CD14-positive monocyte (primary cell): ENCODE results near the gene HTD2. TPM values are rescaled to one million over a fixed set of nuclear protein-coding genes. Genes with fewer than 3 reads are reported as not detected.

ENCODE experiments used
- DNase-seq, 3 donors: peaks; one replicate each; pipeline ENCODE4 v3.0.0-alpha.2; 2011 to 2022
- H2AFZ ChIP-seq: 2 replicates; pipeline ENCODE4 v1.6.0; 2012; ENCODE audit warnings: mild to moderate bottlenecking, low read depth, low read length, inconsistent platforms; ENCODE audit not compliant: insufficient read depth, poor library complexity, severe bottlenecking
- H3K27ac ChIP-seq, 2 donors: 1 replicate in 1 of 2; 2 replicates in 1 of 2; pipeline ENCODE4 v1.5.1; 2012 to 2013; ENCODE audit warnings: low read length in 2 of 2, control low read depth in 1 of 2, inconsistent platforms in 1 of 2, low read depth in 1 of 2, mild to moderate bottlenecking in 1 of 2
- H3K27me3 ChIP-seq, 2 donors: one replicate each; pipeline versions ENCODE4 v1.6.0 to v1.6.1; 2011 to 2013; ENCODE audit warnings: low read length in 2 of 2; ENCODE audit not compliant: control insufficient read depth in 2 of 2, insufficient read depth in 2 of 2
- H3K36me3 ChIP-seq, 2 donors: replicated peaks in 1 of 2; 1 replicate in 1 of 2; 2 replicates in 1 of 2; pipeline versions ENCODE4 v1.5.1 to v1.6.1; 2012 to 2013; ENCODE audit warnings: low read length in 2 of 2, control low read depth in 1 of 2, inconsistent platforms in 1 of 2, mild to moderate bottlenecking in 1 of 2; ENCODE audit not compliant: insufficient read depth in 2 of 2, control insufficient read depth in 1 of 2
- H3K4me1 ChIP-seq, 2 donors: 1 replicate in 1 of 2; 2 replicates in 1 of 2; pipeline versions ENCODE4 v1.5.1 to v1.6.1; 2012 to 2013; ENCODE audit warnings: low read length in 2 of 2, control low read depth in 1 of 2, inconsistent platforms in 1 of 2, mild to moderate bottlenecking in 1 of 2, moderate library complexity in 1 of 2; ENCODE audit not compliant: insufficient read depth in 2 of 2, control insufficient read depth in 1 of 2
- H3K4me2 ChIP-seq: replicated peaks from 2 replicates; pipeline ENCODE3; 2012; ENCODE audit warnings: low read length, moderate library complexity, mild to moderate bottlenecking; ENCODE audit not compliant: poor library complexity, severe bottlenecking; ENCODE audit errors: extremely low read depth
- H3K4me3 ChIP-seq, 3 experiments: fragments of 200-600 bp in 1 of 3; sonication (generic) in 1 of 3; replicated peaks in 1 of 3; 1 replicate in 2 of 3; 2 replicates in 1 of 3; pipeline ENCODE4 v1.5.1; 2011 to 2013; ENCODE audit warnings: low read length in 3 of 3, mild to moderate bottlenecking in 3 of 3, control low read depth in 2 of 3, low read depth in 2 of 3, inconsistent platforms in 1 of 3, moderate library complexity in 1 of 3
- H3K79me2 ChIP-seq: 2 replicates; pipeline ENCODE4 v1.6.0; 2012; ENCODE audit warnings: mild to moderate bottlenecking, control low read depth, inconsistent platforms, low read length, moderate library complexity; ENCODE audit not compliant: insufficient read depth
- H3K9ac ChIP-seq: 2 replicates; pipeline ENCODE4 v1.6.0; 2017; ENCODE audit warnings: low read length, mild to moderate bottlenecking; ENCODE audit not compliant: insufficient read depth, poor library complexity, severe bottlenecking
- H3K9me3 ChIP-seq, 2 donors: replicated peaks in 1 of 2; 1 replicate in 1 of 2; 2 replicates in 1 of 2; pipeline versions ENCODE4 v1.5.1 to v1.6.1; 2012 to 2013; ENCODE audit warnings: low read length in 2 of 2, control low read depth in 1 of 2; ENCODE audit not compliant: control insufficient read depth in 1 of 2, insufficient read depth in 1 of 2
- H4K20me1 ChIP-seq: 2 replicates; pipeline ENCODE4 v1.6.0; 2012; ENCODE audit warnings: mild to moderate bottlenecking, low read length, control low read depth, moderate library complexity; ENCODE audit not compliant: insufficient read depth
- H3K27ac Mint-ChIP-seq, 7 donors: one replicate each; pipeline ENCODE4 v1.8.0; 2020; ENCODE audit warnings: mild to moderate bottlenecking in 7 of 7, mixed read lengths in 7 of 7, moderate library complexity in 6 of 7, inconsistent platforms in 2 of 7
- H3K27me3 Mint-ChIP-seq, 3 donors: one replicate each; pipeline ENCODE4 v1.8.0; 2021 to 2022; ENCODE audit warnings: low read depth in 3 of 3, mild to moderate bottlenecking in 3 of 3, mixed read lengths in 3 of 3, moderate library complexity in 3 of 3, inconsistent platforms in 1 of 3
- H3K36me3 Mint-ChIP-seq, 2 donors: one replicate each; pipeline ENCODE4 v1.8.0; 2020; ENCODE audit warnings: mixed read lengths in 2 of 2, inconsistent platforms in 1 of 2, mild to moderate bottlenecking in 1 of 2
- H3K4me1 Mint-ChIP-seq: one replicate; pipeline ENCODE4 v1.8.0; 2020; ENCODE audit warnings: mild to moderate bottlenecking, mixed read lengths
- H3K4me3 Mint-ChIP-seq, 2 donors: one replicate each; pipeline ENCODE4 v1.8.0; 2020; ENCODE audit warnings: mild to moderate bottlenecking in 2 of 2, mixed read lengths in 2 of 2, moderate library complexity in 1 of 2
- H3K9me3 Mint-ChIP-seq, 7 donors: one replicate each; pipeline ENCODE4 v1.8.0; 2020 to 2022; ENCODE audit warnings: mixed read lengths in 7 of 7, mild to moderate bottlenecking in 6 of 7, moderate library complexity in 6 of 7, inconsistent platforms in 2 of 7
- WGBS: methylation state at CpG from one replicate; pipeline ENCODE4 v1.1.5; 2013; ENCODE audit warnings: missing lambda C conversion rate; ENCODE audit not compliant: insufficient coverage; 5-methylcytosine and 5-hydroxymethylcytosine counted together
- intact Hi-C, 2 donors: fragments of 100-400 bp; cut with micrococcal nuclease; formaldehyde crosslinking; loops; one replicate each; pipeline versions ENCODE4 v1.15.0 to v1.15.1; 2023
- polyA plus RNA-seq, 3 donors: library from polyadenylated mRNA; depleted of rRNA in 1 of 3; unstranded in 2 of 3; stranded (reverse) in 1 of 3; fragments of 300-500 nt in 2 of 3; fragments of >200 nt in 1 of 3; fragmentation: Illumina TruSeq in 2 of 3; gene quantifications; 1 replicate in 2 of 3; 2 replicates in 1 of 3; pipeline ENCODE4 v1.2.3, GENCODE V29; 2012 to 2021
- TF ChIP-seq, protein P1 (sequence below): fragments of 200-600 bp; IDR thresholded peaks from one replicate; pipeline ENCODE4 v1.8.0; 2022; ENCODE audit warnings: antibody characterized with exemption, mild to moderate bottlenecking

The HTD2 gene
- polyA plus RNA-seq, 3 donors = 4.5 to 17.3 (median 10.5) TPM

DNA sequence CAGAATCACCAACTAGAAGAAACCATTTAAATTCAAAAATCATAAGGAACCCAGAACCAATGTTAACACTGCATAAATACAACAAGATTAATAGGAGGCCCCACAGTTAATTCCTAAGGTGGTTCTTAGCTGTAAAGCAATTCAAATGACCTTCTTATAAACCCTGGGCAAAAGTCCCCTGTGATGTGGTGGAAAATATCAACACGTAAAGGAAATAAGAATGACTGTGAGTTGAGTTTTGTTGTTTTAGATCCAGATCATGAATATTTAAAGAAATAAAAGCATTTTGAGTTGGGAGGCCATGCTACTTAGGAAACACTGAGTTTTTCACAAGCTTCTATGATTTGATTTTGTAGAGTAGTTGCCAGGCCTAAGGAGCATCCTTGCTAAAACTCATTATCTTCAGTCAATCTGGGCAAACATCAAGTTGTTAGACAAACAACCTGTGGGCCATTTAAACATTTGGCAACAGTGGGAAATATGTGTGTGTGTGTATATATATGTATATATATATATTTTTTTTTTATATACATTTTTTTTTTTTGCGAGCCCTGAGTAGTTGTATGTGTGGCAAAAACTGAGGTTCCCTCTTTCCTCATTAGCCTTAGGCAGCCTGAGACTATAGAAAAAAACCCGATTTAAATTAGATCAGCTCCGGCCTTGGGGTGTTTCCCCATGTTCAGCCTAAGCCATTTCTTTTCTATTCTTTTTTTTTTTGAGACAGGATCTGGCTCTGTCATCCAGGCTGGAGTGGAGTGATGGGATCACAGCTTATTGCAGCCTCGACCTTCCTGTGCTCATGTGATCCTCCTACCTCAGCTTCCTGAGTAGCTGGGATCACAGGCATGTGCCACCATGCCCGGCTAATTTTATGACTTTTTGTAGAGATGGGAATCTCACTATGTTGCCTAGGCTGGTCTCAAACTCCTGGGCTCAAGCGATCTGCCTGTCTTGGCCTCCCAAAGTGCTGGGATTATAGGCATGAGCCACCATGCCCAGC lies 18.4 kb downstream of the HTD2 start:
- Mint-ChIP-seq H3K4me1 (peaks cover 5% of the 10 kb centered on the region), H3K36me3 (peaks cover 3% of the 10 kb centered on the region in 2 donors), H3K4me3 (no peak overlapping the region), H3K27me3 (peaks cover 0 to 2% (median 0%) of the 10 kb centered on the region in 3 donors), H3K27ac (peak overlapping the region in 2 of 7 donors; percentile 10 to 11), H3K9me3 (no peaks in the 10 kb centered on the region)
- no peak for DNase-seq
- Histone ChIP-seq H4K20me1 (peaks cover 13% of the 10 kb centered on the region), H3K4me2 (no peak overlapping the region), H3K9ac (no peak overlapping the region), H3K27me3 (no peaks in the 10 kb centered on the region), H3K36me3 (peaks cover 0 to 3% of the 10 kb centered on the region in 2 donors), H2AFZ (no peak overlapping the region), H3K4me3 (no peak overlapping the region), H3K79me2 (no peaks in the 10 kb centered on the region), H3K9me3 (no peaks in the 10 kb centered on the region), H3K4me1 (no peaks in the 10 kb centered on the region), H3K27ac (no peak overlapping the region)
- TF ChIP-seq, protein P1, sequence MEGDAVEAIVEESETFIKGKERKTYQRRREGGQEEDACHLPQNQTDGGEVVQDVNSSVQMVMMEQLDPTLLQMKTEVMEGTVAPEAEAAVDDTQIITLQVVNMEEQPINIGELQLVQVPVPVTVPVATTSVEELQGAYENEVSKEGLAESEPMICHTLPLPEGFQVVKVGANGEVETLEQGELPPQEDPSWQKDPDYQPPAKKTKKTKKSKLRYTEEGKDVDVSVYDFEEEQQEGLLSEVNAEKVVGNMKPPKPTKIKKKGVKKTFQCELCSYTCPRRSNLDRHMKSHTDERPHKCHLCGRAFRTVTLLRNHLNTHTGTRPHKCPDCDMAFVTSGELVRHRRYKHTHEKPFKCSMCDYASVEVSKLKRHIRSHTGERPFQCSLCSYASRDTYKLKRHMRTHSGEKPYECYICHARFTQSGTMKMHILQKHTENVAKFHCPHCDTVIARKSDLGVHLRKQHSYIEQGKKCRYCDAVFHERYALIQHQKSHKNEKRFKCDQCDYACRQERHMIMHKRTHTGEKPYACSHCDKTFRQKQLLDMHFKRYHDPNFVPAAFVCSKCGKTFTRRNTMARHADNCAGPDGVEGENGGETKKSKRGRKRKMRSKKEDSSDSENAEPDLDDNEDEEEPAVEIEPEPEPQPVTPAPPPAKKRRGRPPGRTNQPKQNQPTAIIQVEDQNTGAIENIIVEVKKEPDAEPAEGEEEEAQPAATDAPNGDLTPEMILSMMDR = no peak
- intact Hi-C loops = loop anchor here in 1 of 2 donors (5.0 to 10.0 kb wide), 2 partner anchors 88 to 210 kb away; partner anchors contain the start of gene ACOX2
- 67% methylated on average over 3 of the region's 7 CpGs for WGBS

DNA sequence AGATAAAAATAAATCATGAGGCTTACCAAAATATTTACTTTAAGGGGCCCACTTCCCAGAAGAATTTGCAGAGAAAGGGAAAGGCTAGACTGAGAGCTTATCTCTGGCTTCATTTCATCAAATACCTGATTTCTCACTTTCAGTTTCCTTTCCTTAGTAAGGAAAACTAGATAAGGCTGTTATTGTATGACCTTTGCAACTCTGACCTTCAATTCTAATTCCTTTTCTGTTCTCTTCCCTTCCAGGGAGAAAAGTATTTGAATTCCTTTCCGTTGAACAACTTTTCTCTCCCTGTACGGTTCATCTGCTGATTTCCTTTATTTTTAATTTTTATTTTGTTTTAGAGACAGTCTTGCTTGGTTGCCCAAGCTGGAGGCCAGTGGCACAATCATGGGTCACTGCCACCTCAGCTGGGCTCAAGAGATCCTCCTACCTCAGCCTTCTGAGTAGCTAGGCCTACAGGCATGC lies 19.2 kb downstream of the HTD2 start:
- DNase-seq = no peak
- WGBS = no CpG with 5 or more reads among the region's 2 CpGs
- no peak overlapping the region for H3K9ac ChIP-seq
- no peaks in the 10 kb centered on the region for H3K36me3 ChIP-seq
- Mint-ChIP-seq H3K27me3 (peaks cover 0 to 2% (median 0%) of the 10 kb centered on the region in 3 donors), H3K4me3 (no peak overlapping the region), H3K27ac (peak overlapping the region in 1 of 7 donors; percentile 9), H3K9me3 (no peaks in the 10 kb centered on the region), H3K36me3 (no peaks in the 10 kb centered on the region), H3K4me1 (peaks cover 6% of the 10 kb centered on the region)
- intact Hi-C loops = loop anchor here in 1 of 2 donors (10.0 kb wide), 1 partner anchor 209 kb away; the partner anchor contains the start of gene ACOX2
- no peak overlapping the region for H3K27ac ChIP-seq
- H4K20me1 ChIP-seq = peaks cover 13% of the 10 kb centered on the region
- TF ChIP-seq, protein P1 = no peak
- H2AFZ ChIP-seq = no peak overlapping the region
- H3K4me2 ChIP-seq = no peak overlapping the region
- H3K27me3 ChIP-seq = no peaks in the 10 kb centered on the region
- H3K9me3 ChIP-seq = no peaks in the 10 kb centered on the region
- H3K4me3 ChIP-seq = no peak overlapping the region
- no peaks in the 10 kb centered on the region for H3K79me2 ChIP-seq
- H3K4me1 ChIP-seq = no peaks in the 10 kb centered on the region
